K562 (cell line): ENCODE measurements around the gene EVI5L. TPM values are rescaled to one million over a fixed set of nuclear protein-coding genes. Genes with fewer than 3 reads are reported as not detected.

Source experiments
- ATAC-seq: fragments of 200-7000 bp; cut with Tn5 transposase; 3 replicates; pipeline ENCODE4 v1.9.1; 2020; ENCODE audit warnings: moderate library complexity
- BruUV-seq: library from RNA; stranded (reverse); fragments of 400-500 nt; replicated peaks from 2 replicates; lab custom pipeline; 2021; lab: Mats Ljungman, UMichigan
- CTCF ChIA-PET: fragments of 300-600 bp; formaldehyde crosslinking; extraction: SDS; loops from one replicate; lab custom pipeline; 2021; ENCODE audit warnings: low intra/inter-chr PET ratio; lab: Yijun Ruan, JAX
- POLR2A ChIA-PET: fragments of 300-600, 350-650 bp; sonication (Branson Sonifier 250); formaldehyde crosslinking; extraction: SDS; loops from one replicate; lab custom pipeline; 2021; ENCODE audit warnings: antibody characterized with exemption, inconsistent platforms; lab: Yijun Ruan, JAX
- DNase-seq, 4 experiments: peaks; one replicate each; pipeline versions ENCODE4 v3.0.0 to v3.0.0-alpha.2; 2011 to 2018; ENCODE audit warnings: low spot score in 3 of 4, mixed read lengths in 3 of 4; ENCODE audit errors: extremely low read depth in 1 of 4
- FAIRE-seq: peaks from 2 replicates; lab custom pipeline; 2011; peaks lifted over from hg19 to GRCh38; lab: Jason Lieb, UNC
- H2AFZ ChIP-seq: 2 replicates; pipeline ENCODE4 v1.6.0; 2011; ENCODE audit warnings: low read depth, low read length, control low read depth, inconsistent platforms
- H3K27ac ChIP-seq: fragments of 200-600 bp; 3 replicates; pipeline ENCODE4 v1.8.0; 2011; ENCODE audit warnings: low read depth, mild to moderate bottlenecking, control low read depth, inconsistent platforms, low read length, moderate library complexity, mixed read lengths; ENCODE audit errors: extremely low read depth
- H3K27me3 ChIP-seq, 2 experiments: fragments of 300-600 bp in 1 of 2; 2 replicates in 1 of 2; 3 replicates in 1 of 2; pipeline versions ENCODE4 v1.6.0 to v1.8.0; 2011; ENCODE audit warnings: inconsistent platforms in 2 of 2, low read length in 2 of 2, mild to moderate bottlenecking in 1 of 2, mixed read lengths in 1 of 2, moderate library complexity in 1 of 2; ENCODE audit not compliant: control insufficient read depth in 2 of 2, insufficient read depth in 2 of 2
- H3K36me3 ChIP-seq: fragments of 300-600 bp; 3 replicates; pipeline ENCODE4 v1.8.0; 2011; ENCODE audit warnings: mild to moderate bottlenecking, low read length, inconsistent platforms; ENCODE audit not compliant: control insufficient read depth, insufficient read depth
- H3K4me1 ChIP-seq, 2 experiments: fragments of 200-600 bp in 1 of 2; replicated peaks in 1 of 2; 2 replicates in 1 of 2; 3 replicates in 1 of 2; pipeline versions ENCODE4 v1.5.1 to v1.8.0; 2011; ENCODE audit warnings: inconsistent platforms in 2 of 2, low read length in 2 of 2, mild to moderate bottlenecking in 1 of 2, mixed read lengths in 1 of 2, moderate library complexity in 1 of 2; ENCODE audit not compliant: control insufficient read depth in 2 of 2, insufficient read depth in 2 of 2
- H3K4me2 ChIP-seq: 2 replicates; pipeline ENCODE4 v1.6.1; 2011; ENCODE audit warnings: low read length, control low read depth, inconsistent platforms, mixed read lengths; ENCODE audit not compliant: insufficient read depth
- H3K4me3 ChIP-seq: fragments of 200-600 bp; sonication (generic), shearing (Covaris generic); 2 replicates; pipeline ENCODE4 v1.5.1; 2016; ENCODE audit warnings: control low read depth, inconsistent platforms
- H3K79me2 ChIP-seq: fragments of 200-600 bp; 3 replicates; pipeline ENCODE4 v1.8.0; 2011; ENCODE audit warnings: low read length, inconsistent platforms; ENCODE audit not compliant: control insufficient read depth, insufficient read depth
- H3K9ac ChIP-seq, 2 experiments: 2 replicates each; pipeline versions ENCODE4 v1.6.0 to v1.6.1; 2011; ENCODE audit warnings: low read depth in 2 of 2, low read length in 2 of 2, control low read depth in 1 of 2, inconsistent platforms in 1 of 2, mild to moderate bottlenecking in 1 of 2, mixed read lengths in 1 of 2; ENCODE audit not compliant: insufficient read depth in 1 of 2
- H3K9me1 ChIP-seq: one replicate; pipeline ENCODE4 v1.6.0; 2011; ENCODE audit warnings: inconsistent platforms, mild to moderate bottlenecking, low read length, moderate library complexity; ENCODE audit not compliant: control insufficient read depth, insufficient read depth
- H3K9me3 ChIP-seq: replicated peaks from 2 replicates; pipeline ENCODE4 v1.5.1; 2011; ENCODE audit warnings: low read depth, low read length, inconsistent platforms; ENCODE audit not compliant: control insufficient read depth, insufficient read depth
- H4K20me1 ChIP-seq: replicated peaks from 2 replicates; pipeline ENCODE4 v1.6.1; 2011; ENCODE audit warnings: low read length, inconsistent platforms, mixed read lengths; ENCODE audit not compliant: control insufficient read depth, insufficient read depth
- BDP1 ChIP-seq: IDR thresholded peaks from 3 replicates; pipeline ENCODE4 v1.6.1; 2011; ENCODE audit not compliant: insufficient read length, insufficient read depth
- GTF2A2 ChIP-seq: IDR thresholded peaks from 2 replicates; pipeline ENCODE4 v1.6.1; 2016; ENCODE audit warnings: mild to moderate bottlenecking, missing genetic modification characterization, missing compliant biosample characterization
- PHB2 ChIP-seq: fragments of 450-650 bp; IDR thresholded peaks from 2 replicates; pipeline ENCODE4 v1.6.1; 2017; ENCODE audit warnings: low read depth
- POLR2AphosphoS2 ChIP-seq: IDR thresholded peaks from 2 replicates; pipeline ENCODE4 v1.6.1; 2012; ENCODE audit warnings: low read length, improper control_type of control experiment
- RCOR1 ChIP-seq, 2 experiments: IDR thresholded peaks; 2 replicates each; pipeline ENCODE4 v1.6.1; 2012; ENCODE audit warnings: low read depth in 2 of 2, low read length in 2 of 2, borderline replicate concordance in 1 of 2, improper control_type of control experiment in 1 of 2
- SREBF2 ChIP-seq: sonication (generic); formaldehyde crosslinking; IDR thresholded peaks from 2 replicates; pipeline ENCODE4 v1.4.0; 2020; ENCODE audit warnings: mild to moderate bottlenecking, missing genetic modification reagents
- YBX1 ChIP-seq: fragments of 450-650 bp; IDR thresholded peaks from 2 replicates; pipeline ENCODE4 v1.7.1; 2016; ENCODE audit warnings: mild to moderate bottlenecking
- ZNF408 ChIP-seq: fragments of 250-450 bp; sonication (Bioruptor Pico); IDR thresholded peaks from 2 replicates; pipeline ENCODE4 v1.4.0; 2020; ENCODE audit warnings: low read depth, mild to moderate bottlenecking, moderate library complexity
- ZNF695 ChIP-seq: fragments of 450-650 bp; formaldehyde crosslinking; IDR thresholded peaks from 2 replicates; pipeline ENCODE4 v1.4.0; 2020; ENCODE audit warnings: mild to moderate bottlenecking, moderate library complexity
- ZNF780A ChIP-seq: fragments of 250-450 bp; sonication (Bioruptor Pico); IDR thresholded peaks from 2 replicates; pipeline ENCODE4 v1.5.0; 2021; ENCODE audit warnings: mild to moderate bottlenecking
- WGBS: fragments of 100-300 bp; shearing (Covaris generic); methylation state at CpG from one replicate; pipeline ENCODE4 v1.1.6; 2016; ENCODE audit warnings: low coverage, mixed read lengths; ENCODE audit not compliant: insufficient coverage; ENCODE audit errors: missing lambda C conversion rate; 5-methylcytosine and 5-hydroxymethylcytosine counted together
- in situ Hi-C: fragments of 300-500 bp; cut with MboI; formaldehyde crosslinking; loops from 4 replicates; pipeline ENCODE4 v1.15.0; 2018; ENCODE audit warnings: inconsistent platforms, mixed read lengths
- intact Hi-C: fragments of 100-400 bp; cut with micrococcal nuclease; formaldehyde crosslinking; loops from 2 replicates; pipeline ENCODE4 v1.14.2; 2022
- polyA plus RNA-seq, 8 experiments: library from polyadenylated mRNA; depleted of rRNA in 4 of 8; stranded (reverse) in 5 of 8; unstranded in 3 of 8; fragments of >200 nt; fragmentation: Nextera tagmentation in 2 of 8; fragmentation: Illumina TruSeq in 1 of 8; extraction: Ambion mirVana in 2 of 8; extraction: Trizol in 1 of 8; gene quantifications; 2 replicates each; pipeline versions ENCODE4 v1.2.1 to v1.2.3, GENCODE V29; 2011 to 2014; ENCODE audit warnings: inconsistent platforms in 1 of 8, missing spikeins in 1 of 8
- total RNA-seq, 7 experiments: library from RNA; depleted of rRNA in 6 of 7; stranded (reverse); fragments of >200 nt in 6 of 7; fragmentation: Illumina TruSeq in 2 of 7; extraction: Trizol in 2 of 7; gene quantifications; 2 replicates each; pipeline versions ENCODE4 v1.2.1 to v1.2.3, GENCODE V29; 2011 to 2021; ENCODE audit warnings: low replicate concordance in 1 of 7
- TF ChIP-seq, protein P1 (sequence below), 3 experiments: fragments of 200-800 bp in 1 of 3; fragments of 250-450 bp in 1 of 3; fragments of 450-650 bp in 1 of 3; sonication (Bioruptor Pico) in 1 of 3; sonication (Bioruptor generic) in 1 of 3; formaldehyde crosslinking in 1 of 3; IDR thresholded peaks; 2 replicates each; pipeline versions ENCODE4 v1.6.1 to v1.8.0; 2016 to 2022; ENCODE audit warnings: mild to moderate bottlenecking in 2 of 3, missing genetic modification characterization in 2 of 3, missing compliant biosample characterization in 1 of 3, moderate library complexity in 1 of 3
- TF ChIP-seq, protein P2 (sequence below): fragments of 250-450 bp; sonication (Bioruptor Pico); IDR thresholded peaks from 2 replicates; pipeline ENCODE4 v1.5.0; 2021

EVI5L gene
- total and polyA plus RNA-seq, 9 of the 15 experiments (the other 6 are each of a cell fraction or from before 2014, with no cell fraction given) = 0.69 to 1.8 (median 1.2) TPM; not detected in 2

DNA sequence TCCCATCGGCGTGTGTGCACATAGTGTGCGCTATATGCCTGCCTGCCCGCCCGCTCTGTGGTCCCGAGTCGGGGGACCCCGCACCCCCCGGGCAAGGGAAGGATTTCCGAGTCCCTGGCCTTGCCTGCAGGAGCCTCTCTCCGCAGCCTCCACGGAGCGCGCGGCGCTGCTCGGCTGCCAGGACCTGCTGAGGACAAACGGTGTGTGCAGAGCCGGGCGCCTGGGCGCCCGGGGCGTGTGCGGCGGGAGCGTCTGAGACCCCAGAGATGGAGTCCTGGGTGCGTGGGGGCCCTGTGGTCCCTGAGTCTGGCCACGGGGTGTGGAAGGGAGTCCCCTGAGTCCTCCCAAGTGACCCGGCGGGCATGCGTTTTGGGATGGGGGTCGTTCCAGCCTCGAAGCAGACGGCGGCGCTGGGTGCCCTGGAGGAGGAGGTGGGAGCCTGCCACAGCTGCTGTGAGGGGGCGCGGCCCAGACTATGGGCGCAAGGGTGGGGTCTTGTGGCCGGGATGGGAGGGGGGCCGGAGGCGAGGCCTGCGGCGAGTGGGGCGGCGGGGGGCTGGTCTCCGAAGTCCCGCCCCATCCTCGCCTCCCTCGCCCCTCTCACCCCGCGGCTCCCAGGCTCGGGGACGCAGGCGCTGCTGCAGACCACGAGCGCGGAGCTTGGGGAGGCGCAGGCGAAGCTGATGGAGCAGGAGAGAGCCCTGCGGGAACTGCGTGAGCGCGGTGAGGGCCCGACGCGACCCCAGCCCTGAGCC lies 41.7 kb upstream of the EVI5L start:
- H3K4me3 ChIP-seq = no peak overlapping the region
- no peak for DNase-seq
- no peaks in the 10 kb centered on the region for H3K9me3 ChIP-seq
- in situ Hi-C loops (no loop called here), intact Hi-C loops (no loop called here)
- H3K27ac ChIP-seq = no peak overlapping the region
- H4K20me1 ChIP-seq = no peaks in the 10 kb centered on the region
- no peaks in the 10 kb centered on the region for H3K79me2 ChIP-seq
- ATAC-seq = no peak
- peaks cover 0 to 16% of the 10 kb centered on the region in 2 experiments; a peak in 2 of 5 replicates for H3K4me1 ChIP-seq
- no peak overlapping the region for H2AFZ ChIP-seq
- ChIA-PET POLR2A (no interaction called here), CTCF (no interaction called here)
- TF ChIP-seq, protein P1, sequence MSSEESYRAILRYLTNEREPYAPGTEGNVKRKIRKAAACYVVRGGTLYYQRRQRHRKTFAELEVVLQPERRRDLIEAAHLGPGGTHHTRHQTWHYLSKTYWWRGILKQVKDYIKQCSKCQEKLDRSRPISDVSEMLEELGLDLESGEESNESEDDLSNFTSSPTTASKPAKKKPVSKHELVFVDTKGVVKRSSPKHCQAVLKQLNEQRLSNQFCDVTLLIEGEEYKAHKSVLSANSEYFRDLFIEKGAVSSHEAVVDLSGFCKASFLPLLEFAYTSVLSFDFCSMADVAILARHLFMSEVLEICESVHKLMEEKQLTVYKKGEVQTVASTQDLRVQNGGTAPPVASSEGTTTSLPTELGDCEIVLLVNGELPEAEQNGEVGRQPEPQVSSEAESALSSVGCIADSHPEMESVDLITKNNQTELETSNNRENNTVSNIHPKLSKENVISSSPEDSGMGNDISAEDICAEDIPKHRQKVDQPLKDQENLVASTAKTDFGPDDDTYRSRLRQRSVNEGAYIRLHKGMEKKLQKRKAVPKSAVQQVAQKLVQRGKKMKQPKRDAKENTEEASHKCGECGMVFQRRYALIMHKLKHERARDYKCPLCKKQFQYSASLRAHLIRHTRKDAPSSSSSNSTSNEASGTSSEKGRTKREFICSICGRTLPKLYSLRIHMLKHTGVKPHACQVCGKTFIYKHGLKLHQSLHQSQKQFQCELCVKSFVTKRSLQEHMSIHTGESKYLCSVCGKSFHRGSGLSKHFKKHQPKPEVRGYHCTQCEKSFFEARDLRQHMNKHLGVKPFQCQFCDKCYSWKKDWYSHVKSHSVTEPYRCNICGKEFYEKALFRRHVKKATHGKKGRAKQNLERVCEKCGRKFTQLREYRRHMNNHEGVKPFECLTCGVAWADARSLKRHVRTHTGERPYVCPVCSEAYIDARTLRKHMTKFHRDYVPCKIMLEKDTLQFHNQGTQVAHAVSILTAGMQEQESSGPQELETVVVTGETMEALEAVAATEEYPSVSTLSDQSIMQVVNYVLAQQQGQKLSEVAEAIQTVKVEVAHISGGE (CRISPR knock-in tag; IDR thresholded peaks at IDR 0.05) = no peak
- no peak for TF ChIP-seq GTF2A2
- no peak for TF ChIP-seq YBX1
- no peak for TF ChIP-seq BDP1
- no peak for TF ChIP-seq PHB2
- TF ChIP-seq RCOR1 (IDR thresholded peaks at IDR 0.05; ENCODE audit: borderline replicate concordance in 1 of 2, low read depth in 2 of 2, low read length in 2 of 2) = no peak
- no peak for TF ChIP-seq ZNF695 (CRISPR knock-in tag)
- TF ChIP-seq SREBF2 (CRISPR knock-in tag) = no peak
- no peak for TF ChIP-seq ZNF780A (CRISPR knock-in tag)
- no peak for TF ChIP-seq ZNF408
- TF ChIP-seq, protein P2, sequence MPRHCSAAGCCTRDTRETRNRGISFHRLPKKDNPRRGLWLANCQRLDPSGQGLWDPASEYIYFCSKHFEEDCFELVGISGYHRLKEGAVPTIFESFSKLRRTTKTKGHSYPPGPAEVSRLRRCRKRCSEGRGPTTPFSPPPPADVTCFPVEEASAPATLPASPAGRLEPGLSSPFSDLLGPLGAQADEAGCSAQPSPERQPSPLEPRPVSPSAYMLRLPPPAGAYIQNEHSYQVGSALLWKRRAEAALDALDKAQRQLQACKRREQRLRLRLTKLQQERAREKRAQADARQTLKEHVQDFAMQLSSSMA (CRISPR knock-in tag) = no peak
- no peak for TF ChIP-seq POLR2AphosphoS2
- no TSS peak for BruUV-seq
- no peak for FAIRE-seq
- H3K36me3 ChIP-seq = no peaks in the 10 kb centered on the region
- 27% methylated on average over 28 of the region's 67 CpGs for WGBS
- H3K9me1 ChIP-seq = no peaks in the 10 kb centered on the region
- H3K4me2 ChIP-seq = no peak overlapping the region
- peaks cover 0 to 23% of the 10 kb centered on the region in 2 experiments; a peak in 3 of 5 replicates for H3K27me3 ChIP-seq
- no peak overlapping the region for H3K9ac ChIP-seq
